Measurements from ENCODE around the gene ITPRIPL2.

DNA sequence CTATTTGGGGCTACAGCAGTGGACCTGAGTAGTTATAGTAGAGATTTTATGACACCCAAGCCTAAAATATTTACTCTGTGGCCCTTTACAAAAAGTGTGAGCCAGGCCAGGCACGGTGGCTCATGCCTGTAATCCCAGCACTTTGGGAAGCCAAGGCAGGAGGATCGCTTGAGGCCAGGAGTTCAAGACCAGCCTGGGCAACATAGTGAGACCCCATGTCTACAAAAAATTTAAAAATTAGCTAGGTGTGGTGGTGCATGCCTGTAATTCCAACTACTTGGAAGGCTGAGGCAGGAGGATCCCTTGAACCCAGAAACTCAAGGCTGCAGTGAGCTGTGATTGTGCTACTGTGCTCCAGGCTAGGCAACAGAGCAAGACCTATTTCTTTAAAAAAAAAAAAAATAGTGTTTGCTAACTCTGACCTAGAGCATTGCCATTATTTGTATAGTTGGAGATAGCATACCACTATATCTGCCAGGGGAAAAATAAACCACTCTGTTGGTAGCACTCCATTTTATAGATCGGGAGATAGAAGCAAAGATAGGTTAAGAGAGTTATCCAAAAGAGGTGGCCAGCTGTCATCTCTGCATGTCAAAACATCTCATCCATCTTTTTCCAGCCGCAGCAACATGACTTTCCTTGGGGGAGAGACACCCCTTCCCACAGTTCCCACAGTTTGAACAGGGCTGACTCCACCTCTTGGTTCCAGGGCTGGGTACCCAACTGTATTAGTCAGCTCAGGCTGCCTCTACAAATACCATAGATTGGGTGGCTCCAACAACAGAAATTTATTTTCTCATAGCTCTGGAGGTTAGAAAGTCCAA, 3.0 kb upstream of the ITPRIPL2 start:
- TF ChIP-seq, protein P1, sequence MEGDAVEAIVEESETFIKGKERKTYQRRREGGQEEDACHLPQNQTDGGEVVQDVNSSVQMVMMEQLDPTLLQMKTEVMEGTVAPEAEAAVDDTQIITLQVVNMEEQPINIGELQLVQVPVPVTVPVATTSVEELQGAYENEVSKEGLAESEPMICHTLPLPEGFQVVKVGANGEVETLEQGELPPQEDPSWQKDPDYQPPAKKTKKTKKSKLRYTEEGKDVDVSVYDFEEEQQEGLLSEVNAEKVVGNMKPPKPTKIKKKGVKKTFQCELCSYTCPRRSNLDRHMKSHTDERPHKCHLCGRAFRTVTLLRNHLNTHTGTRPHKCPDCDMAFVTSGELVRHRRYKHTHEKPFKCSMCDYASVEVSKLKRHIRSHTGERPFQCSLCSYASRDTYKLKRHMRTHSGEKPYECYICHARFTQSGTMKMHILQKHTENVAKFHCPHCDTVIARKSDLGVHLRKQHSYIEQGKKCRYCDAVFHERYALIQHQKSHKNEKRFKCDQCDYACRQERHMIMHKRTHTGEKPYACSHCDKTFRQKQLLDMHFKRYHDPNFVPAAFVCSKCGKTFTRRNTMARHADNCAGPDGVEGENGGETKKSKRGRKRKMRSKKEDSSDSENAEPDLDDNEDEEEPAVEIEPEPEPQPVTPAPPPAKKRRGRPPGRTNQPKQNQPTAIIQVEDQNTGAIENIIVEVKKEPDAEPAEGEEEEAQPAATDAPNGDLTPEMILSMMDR (IDR thresholded peaks at IDR 0.05) = no peak
- no peak for TF ChIP-seq POLR2AphosphoS5 (IDR thresholded peaks at IDR 0.05)
- no peak for TF ChIP-seq EP300 (IDR thresholded peaks at IDR 0.05; ENCODE audit: low read depth)
- no peak for TF ChIP-seq POLR2A (IDR thresholded peaks at IDR 0.05)

All from transverse colon (tissue), 4 donors.